Transverse colon (tissue), 4 donors: ENCODE results near the gene ZFYVE27. TPM values are rescaled to one million over a fixed set of nuclear protein-coding genes. Genes with fewer than 3 reads are reported as not detected.

Source experiments
- DNase-seq: peaks from one replicate; pipeline ENCODE4 v3.0.0-alpha.2; 2019
- H3K27ac ChIP-seq, 4 donors: fragments of 200-600 bp; sonication (generic); 2 replicates each; pipeline ENCODE4 v1.5.1; 2016 to 2018; ENCODE audit warnings: inconsistent platforms in 4 of 4
- H3K27me3 ChIP-seq: fragments of 200-600 bp; sonication (generic); 2 replicates; pipeline ENCODE4 v1.5.1; 2017; ENCODE audit warnings: inconsistent platforms
- H3K36me3 ChIP-seq, 4 donors: fragments of 200-600 bp; sonication (generic); 2 replicates each; pipeline ENCODE4 v1.5.1; 2017 to 2019; ENCODE audit warnings: inconsistent platforms in 4 of 4
- H3K4me1 ChIP-seq, 4 donors: fragments of 200-600 bp; sonication (generic); 2 replicates each; pipeline ENCODE4 v1.5.1; 2017 to 2020; ENCODE audit warnings: inconsistent platforms in 4 of 4
- H3K4me3 ChIP-seq, 4 donors: fragments of 200-600 bp; sonication (generic); 1 replicate in 1 of 4; 2 replicates in 3 of 4; pipeline versions ENCODE4 v1.5.1 to v1.6.1; 2017 to 2019; ENCODE audit warnings: inconsistent platforms in 4 of 4
- H3K9me3 ChIP-seq, 2 donors: fragments of 200-600 bp; sonication (generic); 2 replicates each; pipeline ENCODE4 v1.5.1; 2017 to 2019; ENCODE audit warnings: inconsistent platforms in 2 of 2
- EP300 ChIP-seq: sonication (generic); formaldehyde crosslinking; IDR thresholded peaks from one replicate; pipeline ENCODE4 v1.6.1; 2017; ENCODE audit warnings: antibody characterized with exemption, low read depth
- POLR2A ChIP-seq: fragments of 450-650 bp; IDR thresholded peaks from one replicate; pipeline ENCODE4 v1.6.1; 2016; ENCODE audit warnings: antibody characterized with exemption, mild to moderate bottlenecking, moderate library complexity
- POLR2AphosphoS5 ChIP-seq, 3 donors: sonication (generic); formaldehyde crosslinking; IDR thresholded peaks; one replicate each; pipeline ENCODE4 v1.6.1; 2016; ENCODE audit warnings: antibody characterized with exemption in 3 of 3
- WGBS, 2 donors: methylation state at CpG; one replicate each; pipeline ENCODE4 v1.1.5; 2018; ENCODE audit warnings: low coverage in 1 of 2; 5-methylcytosine and 5-hydroxymethylcytosine counted together
- in situ Hi-C, 4 donors: fragments of 200-750 bp; cut with MboI; loops; one replicate each; pipeline versions ENCODE4 v1.15.0 to v1.15.1; 2017; ENCODE audit warnings: low sequenced_read_pairs in 3 of 4, low pct_ligation_motif_present in 1 of 4, low pct_unique_long_range_greater_than_20kb in 1 of 4
- intact Hi-C: fragments of 100-400 bp; cut with DNase I; formaldehyde crosslinking; loops from one replicate; pipeline ENCODE4 v1.15.1; 2023; ENCODE audit warnings: low total_unique reads
- total RNA-seq, 4 donors: library from RNA; depleted of rRNA; stranded (reverse); fragments of >200 nt; gene quantifications; one replicate each; pipeline ENCODE4 v1.1.0, GENCODE V29; 2016
- TF ChIP-seq, protein P1 (sequence below), 5 experiments: fragments of 200-600 bp in 3 of 5; fragments of 450-650 bp in 2 of 5; sonication (generic) in 3 of 5; IDR thresholded peaks; 1 replicate in 2 of 5; 2 replicates in 3 of 5; pipeline ENCODE4 v1.5.1; 2016 to 2017; ENCODE audit warnings: antibody characterized with exemption in 5 of 5, inconsistent platforms in 3 of 5, mild to moderate bottlenecking in 2 of 5, moderate library complexity in 1 of 5

ZFYVE27 gene
- total RNA-seq, 4 donors from 2014 or later, result 46.4 to 102 (median 63.9) TPM

DNA sequence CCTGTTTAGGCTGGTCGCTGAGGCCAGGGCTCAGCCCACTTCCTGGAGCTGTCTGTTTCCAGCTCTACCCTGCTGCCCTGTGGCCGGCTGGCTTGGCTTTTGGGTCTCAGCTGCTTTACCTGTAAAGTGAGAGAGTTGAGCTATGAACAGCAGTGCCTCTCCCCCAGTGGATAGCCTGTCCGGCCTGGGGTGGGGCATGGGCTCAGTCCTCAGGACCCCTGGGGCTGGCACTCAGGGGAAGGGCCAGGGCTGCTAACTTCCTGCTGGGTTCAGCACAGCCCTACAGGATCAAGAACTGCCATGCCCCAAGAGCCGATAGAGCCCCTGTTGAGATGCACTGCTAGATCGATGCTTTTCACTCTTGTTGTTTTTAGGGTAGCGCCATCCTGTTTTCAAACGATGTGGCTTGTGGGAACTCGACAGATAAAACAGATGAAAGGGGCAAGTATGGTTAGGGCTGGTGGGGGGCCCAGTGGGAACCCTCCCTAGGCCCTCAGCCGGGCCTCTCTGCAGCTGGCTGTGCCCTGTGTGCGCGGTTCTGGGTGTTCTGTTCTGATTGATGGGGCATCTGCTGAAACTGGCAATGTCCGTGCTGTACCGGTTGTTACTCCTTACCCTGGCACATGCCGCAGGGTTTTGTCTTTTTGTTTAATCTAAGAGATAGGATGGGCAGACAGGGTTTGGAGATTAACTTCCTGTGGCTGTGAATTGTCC, 44.8 kb downstream of the ZFYVE27 start:
- 68% methylated on average over 14 of the region's 14 CpGs; no CpG with 5 or more reads in 1 of the 2 donors for WGBS, 2 donors
- no peak for DNase-seq
- Histone ChIP-seq H3K36me3 (no peaks in the 10 kb centered on the region), H3K9me3 (no peaks in the 10 kb centered on the region), H3K4me1 (peaks cover 0 to 14% (median 0%) of the 10 kb centered on the region in 4 donors), H3K4me3 (no peak overlapping the region), H3K27me3 (no peaks in the 10 kb centered on the region), H3K27ac (no peak overlapping the region)
- in situ Hi-C loops, result loop anchor here in 1 of 4 donors (25.0 kb wide), 1 partner anchor 256 kb away; the partner anchor contains the start of gene CRTAC1
- TF ChIP-seq EP300, result no peak
- intact Hi-C loops, result no loop called here

DNA sequence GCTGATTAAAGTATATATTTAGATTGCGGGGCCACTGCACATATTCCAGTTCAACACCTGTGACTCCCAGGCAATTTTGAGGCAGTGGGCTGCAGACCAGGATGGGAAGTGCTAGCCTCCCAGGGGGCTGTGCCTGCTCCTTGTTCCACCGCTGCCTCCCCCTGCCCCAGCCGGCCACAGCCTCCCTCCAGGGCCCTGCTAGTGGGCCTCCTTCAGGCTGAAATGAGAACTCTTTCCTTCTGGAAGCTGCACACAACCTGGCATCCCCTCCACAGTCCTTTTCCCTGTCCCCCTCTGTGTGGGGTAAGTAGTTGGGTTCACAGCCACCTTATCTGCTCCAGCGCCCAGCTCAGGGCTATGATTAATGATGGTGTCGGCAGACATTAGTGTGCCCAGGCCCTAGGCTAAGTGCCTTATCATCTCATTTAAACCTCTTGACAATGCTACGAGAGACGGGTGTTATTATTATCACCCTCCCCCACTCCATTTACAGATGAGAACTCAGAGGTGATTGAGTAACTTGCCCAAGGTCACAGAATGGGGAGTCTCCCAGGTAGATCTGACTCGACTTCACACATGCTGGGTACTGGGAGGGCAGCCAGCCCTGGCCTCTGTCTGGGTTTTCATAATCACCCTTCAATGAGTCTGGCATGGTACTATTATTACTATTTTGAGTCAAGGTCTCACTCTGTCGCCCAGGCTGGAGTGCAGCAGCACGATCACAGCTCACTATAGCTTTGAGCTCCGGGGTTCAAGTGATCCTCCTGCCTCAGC, 45.7 kb downstream of the ZFYVE27 start:
- WGBS, 2 donors, result 79% methylated on average over 11 of the region's 11 CpGs; no CpG with 5 or more reads in 1 of the 2 donors
- Histone ChIP-seq H3K4me3 (no peak overlapping the region), H3K27ac (no peak overlapping the region), H3K4me1 (peaks cover 0 to 14% (median 0%) of the 10 kb centered on the region in 4 donors), H3K9me3 (no peaks in the 10 kb centered on the region), H3K27me3 (no peaks in the 10 kb centered on the region), H3K36me3 (no peaks in the 10 kb centered on the region)
- intact Hi-C loops (no loop called here), in situ Hi-C loops (loop anchor here in 1 of 4 donors (25.0 kb wide), 1 partner anchor 255 kb away; the partner anchor contains the start of gene CRTAC1)
- DNase-seq, result no peak
- TF ChIP-seq EP300 (no peak), POLR2AphosphoS5 (IDR thresholded peaks at IDR 0.05) (no peak), POLR2A (no peak)
- TF ChIP-seq, protein P1, sequence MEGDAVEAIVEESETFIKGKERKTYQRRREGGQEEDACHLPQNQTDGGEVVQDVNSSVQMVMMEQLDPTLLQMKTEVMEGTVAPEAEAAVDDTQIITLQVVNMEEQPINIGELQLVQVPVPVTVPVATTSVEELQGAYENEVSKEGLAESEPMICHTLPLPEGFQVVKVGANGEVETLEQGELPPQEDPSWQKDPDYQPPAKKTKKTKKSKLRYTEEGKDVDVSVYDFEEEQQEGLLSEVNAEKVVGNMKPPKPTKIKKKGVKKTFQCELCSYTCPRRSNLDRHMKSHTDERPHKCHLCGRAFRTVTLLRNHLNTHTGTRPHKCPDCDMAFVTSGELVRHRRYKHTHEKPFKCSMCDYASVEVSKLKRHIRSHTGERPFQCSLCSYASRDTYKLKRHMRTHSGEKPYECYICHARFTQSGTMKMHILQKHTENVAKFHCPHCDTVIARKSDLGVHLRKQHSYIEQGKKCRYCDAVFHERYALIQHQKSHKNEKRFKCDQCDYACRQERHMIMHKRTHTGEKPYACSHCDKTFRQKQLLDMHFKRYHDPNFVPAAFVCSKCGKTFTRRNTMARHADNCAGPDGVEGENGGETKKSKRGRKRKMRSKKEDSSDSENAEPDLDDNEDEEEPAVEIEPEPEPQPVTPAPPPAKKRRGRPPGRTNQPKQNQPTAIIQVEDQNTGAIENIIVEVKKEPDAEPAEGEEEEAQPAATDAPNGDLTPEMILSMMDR (IDR thresholded peaks at IDR 0.05), result no peak

GRCh38 chr10:97784200-97784810, 47.4 kb downstream of the ZFYVE27 start:
- WGBS, 2 donors, result 55 to 81% methylated on average over 4 to 9 of the region's 9 CpGs
- H3K4me3 ChIP-seq, result no peak overlapping the region
- intact Hi-C loops (no loop called here), in situ Hi-C loops (loop anchor here in 1 of 4 donors (25.0 kb wide), 1 partner anchor 253 kb away; the partner anchor contains the start of gene CRTAC1)
- no peaks in the 10 kb centered on the region for H3K36me3 ChIP-seq
- no peak for DNase-seq
- H3K4me1 ChIP-seq, result peaks cover 0 to 21% (median 6%) of the 10 kb centered on the region in 4 donors
- TF ChIP-seq EP300 (no peak), POLR2AphosphoS5 (IDR thresholded peaks at IDR 0.05) (no peak), POLR2A (no peak)
- TF ChIP-seq, protein P1 (IDR thresholded peaks at IDR 0.05), result no peak
- H3K9me3 ChIP-seq, result no peaks in the 10 kb centered on the region
- no peak overlapping the region for H3K27ac ChIP-seq
- peaks cover 5% of the 10 kb centered on the region for H3K27me3 ChIP-seq

DNA sequence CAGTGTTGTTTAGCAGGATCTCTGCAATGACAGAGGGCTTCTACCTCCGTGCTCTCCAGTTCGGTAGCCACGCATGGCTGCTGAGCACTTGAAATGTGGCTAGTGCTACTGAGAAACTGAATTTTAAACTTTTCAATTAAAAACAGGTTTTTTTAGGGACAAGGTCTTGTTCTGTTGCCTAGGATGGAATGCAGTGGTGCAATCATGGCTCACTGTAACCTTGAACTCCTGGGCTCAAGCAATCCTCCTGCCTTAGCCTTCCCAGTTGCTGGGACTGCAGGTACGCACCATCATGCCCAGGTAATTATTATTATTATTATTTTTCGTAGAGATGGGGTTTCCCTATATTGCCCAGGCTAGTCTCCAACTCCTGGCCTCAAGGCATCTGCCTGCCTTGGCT, 48.3 kb downstream of the ZFYVE27 start:
- Histone ChIP-seq H3K27ac (no peak overlapping the region), H3K4me3 (no peak overlapping the region)

More for the DNA sequence above, 48.3 kb downstream of the ZFYVE27 start:
- no peak for TF ChIP-seq EP300
- 92 to 98% methylated on average over 5 of the region's 5 CpGs for WGBS, 2 donors
- Histone ChIP-seq H3K36me3 (no peaks in the 10 kb centered on the region), H3K27me3 (peaks cover 12% of the 10 kb centered on the region), H3K9me3 (no peaks in the 10 kb centered on the region), H3K4me1 (peaks cover 0 to 21% (median 6%) of the 10 kb centered on the region in 4 donors)
- in situ Hi-C loops, result loop anchor here in 1 of 4 donors (25.0 kb wide), 1 partner anchor 252 kb away; the partner anchor contains the start of gene CRTAC1
- DNase-seq, result no peak
- intact Hi-C loops, result no loop called here
